Measurements from ENCODE around the gene HYAL3. TPM values are rescaled to one million over a fixed set of nuclear protein-coding genes. Genes with fewer than 3 reads are reported as not detected.

HYAL3 gene
- total and polyA plus RNA-seq, 2 donors (not counting 1 experiment from before 2014, with no cell fraction given) = 3.2 to 7.4 TPM

- Histone ChIP-seq H3K9me3 (ENCODE audit: control insufficient read depth, insufficient read depth, low read depth, low read length) (no peaks in the 10 kb centered on the region), H3K4me1 (ENCODE audit: control insufficient read depth, extremely low read depth, insufficient read depth, low read length) (peaks cover 7% of the 10 kb centered on the region), H3K79me2 (ENCODE audit: control insufficient read depth, insufficient read depth, low read length) (peaks cover 23% of the 10 kb centered on the region), H3K27ac (ENCODE audit: insufficient read depth, low read length) (no peak overlapping the region), H3K36me3 (ENCODE audit: control insufficient read depth, insufficient read depth, low read length) (peaks cover 18% of the 10 kb centered on the region), H3K4me2 (ENCODE audit: extremely low read depth, insufficient read depth, low read length) (no peak overlapping the region), H3K9ac (ENCODE audit: insufficient read depth, low read length) (no peak overlapping the region), H2AFZ (ENCODE audit: low read length) (no peak overlapping the region), H3K4me3 (replicated peaks in 1 of 4; ENCODE audit: control extremely low read depth in 1 of 4, insufficient read depth in 1 of 4, low read depth in 3 of 4, low read length in 4 of 4) (no peak overlapping the region), H3K27me3 (ENCODE audit: control insufficient read depth, insufficient read depth, low read length) (no peaks in the 10 kb centered on the region), H4K20me1 (ENCODE audit: control insufficient read depth, extremely low read depth, insufficient read depth, low read length) (no peaks in the 10 kb centered on the region)
- no peak for TF ChIP-seq EZH2 (IDR thresholded peaks at IDR 0.05; ENCODE audit: low read length, missing control alignments)
- no peak for TF ChIP-seq CTCF (conservative IDR thresholded peaks at IDR 0.05 in 1 of 2, IDR thresholded peaks at IDR 0.05 in 1 of 2; ENCODE audit: low read depth in 1 of 2, low read length in 2 of 2)
- DNase-seq (ENCODE audit: low read depth in 2 of 2) = no peak
These were observed 20.1 kb upstream of the HYAL3 start for GRCh38 chr3:50319181-50319893.

GRCh38 chr3:50318615-50319014 lies 19.4 kb upstream of the HYAL3 start:
- DNase-seq (ENCODE audit: low read depth in 2 of 2) = no peak
- peaks cover 23% of the 10 kb centered on the region for H3K79me2 ChIP-seq (ENCODE audit: control insufficient read depth, insufficient read depth, low read length)
- no peaks in the 10 kb centered on the region for H3K27me3 ChIP-seq (ENCODE audit: control insufficient read depth, insufficient read depth, low read length)
- no peaks in the 10 kb centered on the region for H4K20me1 ChIP-seq (ENCODE audit: control insufficient read depth, extremely low read depth, insufficient read depth, low read length)
- H2AFZ ChIP-seq (ENCODE audit: low read length) = no peak overlapping the region
- H3K4me1 ChIP-seq (ENCODE audit: control insufficient read depth, extremely low read depth, insufficient read depth, low read length) = peaks cover 7% of the 10 kb centered on the region
- H3K9ac ChIP-seq (ENCODE audit: insufficient read depth, low read length) = no peak overlapping the region
- H3K4me2 ChIP-seq (ENCODE audit: extremely low read depth, insufficient read depth, low read length) = no peak overlapping the region
- no peaks in the 10 kb centered on the region for H3K9me3 ChIP-seq (ENCODE audit: control insufficient read depth, insufficient read depth, low read depth, low read length)
- TF ChIP-seq EZH2 (IDR thresholded peaks at IDR 0.05; ENCODE audit: low read length, missing control alignments) (no peak), CTCF (conservative IDR thresholded peaks at IDR 0.05 in 1 of 2, IDR thresholded peaks at IDR 0.05 in 1 of 2; ENCODE audit: low read depth in 1 of 2, low read length in 2 of 2) (no peak)
- H3K4me3 ChIP-seq (replicated peaks in 1 of 4; ENCODE audit: control extremely low read depth in 1 of 4, insufficient read depth in 1 of 4, low read depth in 3 of 4, low read length in 4 of 4) = no peak overlapping the region
- H3K36me3 ChIP-seq (ENCODE audit: control insufficient read depth, insufficient read depth, low read length) = peaks cover 18% of the 10 kb centered on the region
- H3K27ac ChIP-seq (ENCODE audit: insufficient read depth, low read length) = no peak overlapping the region

GRCh38 chr3:50318163-50318562 lies 19.0 kb upstream of the HYAL3 start:
- DNase-seq (ENCODE audit: low read depth in 2 of 2) = no peak
- H4K20me1 ChIP-seq (ENCODE audit: control insufficient read depth, extremely low read depth, insufficient read depth, low read length) = no peaks in the 10 kb centered on the region
- peaks cover 18% of the 10 kb centered on the region for H3K36me3 ChIP-seq (ENCODE audit: control insufficient read depth, insufficient read depth, low read length)
- H3K9me3 ChIP-seq (ENCODE audit: control insufficient read depth, insufficient read depth, low read depth, low read length) = no peaks in the 10 kb centered on the region
- peaks cover 7% of the 10 kb centered on the region for H3K4me1 ChIP-seq (ENCODE audit: control insufficient read depth, extremely low read depth, insufficient read depth, low read length)
- no peaks in the 10 kb centered on the region for H3K27me3 ChIP-seq (ENCODE audit: control insufficient read depth, insufficient read depth, low read length)
- no peak overlapping the region for H3K9ac ChIP-seq (ENCODE audit: insufficient read depth, low read length)
- H2AFZ ChIP-seq (ENCODE audit: low read length) = no peak overlapping the region
- no peak overlapping the region for H3K4me3 ChIP-seq (replicated peaks in 1 of 4; ENCODE audit: control extremely low read depth in 1 of 4, insufficient read depth in 1 of 4, low read depth in 3 of 4, low read length in 4 of 4)
- peaks cover 23% of the 10 kb centered on the region for H3K79me2 ChIP-seq (ENCODE audit: control insufficient read depth, insufficient read depth, low read length)
- TF ChIP-seq CTCF (conservative IDR thresholded peaks at IDR 0.05 in 1 of 2, IDR thresholded peaks at IDR 0.05 in 1 of 2; ENCODE audit: low read depth in 1 of 2, low read length in 2 of 2) (no peak), EZH2 (IDR thresholded peaks at IDR 0.05; ENCODE audit: low read length, missing control alignments) (no peak)
- H3K4me2 ChIP-seq (ENCODE audit: extremely low read depth, insufficient read depth, low read length) = no peak overlapping the region
- H3K27ac ChIP-seq (ENCODE audit: insufficient read depth, low read length) = no peak overlapping the region

Measured in fibroblast of lung (primary cell).